Smooth muscle cell (in vitro differentiated cells): ENCODE results near the gene POLL. TPM values are rescaled to one million over a fixed set of nuclear protein-coding genes. Genes with fewer than 3 reads are reported as not detected.

Experiments
- DNase-seq: peaks from one replicate; lab custom pipeline; 2025; ENCODE audit not compliant: unreplicated experiment; lab: John Stamatoyannopoulos, UW
- H2AFZ ChIP-seq: fragments of 200-600 bp; sonication (generic); 2 replicates; pipeline ENCODE4 v1.6.0; 2016; ENCODE audit warnings: antibody characterized with exemption, low read depth, mild to moderate bottlenecking
- H3F3A ChIP-seq: fragments of 200-600 bp; sonication (generic); 2 replicates; pipeline ENCODE4 v1.6.0; 2017; ENCODE audit warnings: antibody characterized with exemption, low read depth
- H3K27ac ChIP-seq: fragments of 200-600 bp; sonication (generic); 2 replicates; pipeline ENCODE4 v1.5.1; 2016; ENCODE audit warnings: low read depth, mild to moderate bottlenecking
- H3K27me3 ChIP-seq: fragments of 200-600 bp; sonication (generic); 2 replicates; pipeline ENCODE4 v1.6.1; 2016; ENCODE audit warnings: low read depth, mild to moderate bottlenecking
- H3K36me3 ChIP-seq: fragments of 200-600 bp; sonication (generic); 2 replicates; pipeline ENCODE4 v1.5.1; 2016; ENCODE audit warnings: low read depth
- H3K4me1 ChIP-seq: fragments of 200-600 bp; sonication (generic); 2 replicates; pipeline ENCODE4 v1.5.1; 2016; ENCODE audit warnings: low read depth
- H3K4me2 ChIP-seq: fragments of 200-600 bp; sonication (generic); 2 replicates; pipeline ENCODE4 v1.6.0; 2016; ENCODE audit warnings: mild to moderate bottlenecking
- H3K4me3 ChIP-seq: fragments of 200-600 bp; sonication (generic); 2 replicates; pipeline ENCODE4 v1.5.1; 2016; ENCODE audit warnings: mild to moderate bottlenecking
- H3K79me2 ChIP-seq: fragments of 200-600 bp; sonication (generic); 2 replicates; pipeline ENCODE4 v1.6.0; 2016; ENCODE audit warnings: low read depth, mild to moderate bottlenecking
- H3K9ac ChIP-seq: fragments of 200-600 bp; sonication (generic); 2 replicates; pipeline ENCODE4 v1.6.0; 2016; ENCODE audit warnings: low read depth
- H3K9me3 ChIP-seq: fragments of 200-600 bp; sonication (generic); replicated peaks from 2 replicates; pipeline ENCODE4 v1.5.1; 2016; ENCODE audit warnings: low read depth
- H4K20me1 ChIP-seq: fragments of 200-600 bp; sonication (generic); 2 replicates; pipeline ENCODE4 v1.6.0; 2016; ENCODE audit warnings: low read depth
- WGBS: methylation state at CpG from one replicate; pipeline ENCODE4 v1.1.7; 2016; ENCODE audit warnings: low lambda C conversion rate; 5-methylcytosine and 5-hydroxymethylcytosine counted together
- polyA plus RNA-seq: library from polyadenylated mRNA; unstranded; fragments of >200 nt; fragmentation: Nextera tagmentation; extraction: Ambion mirVana; gene quantifications from 2 replicates; pipeline ENCODE4 v1.2.1, GENCODE V29; 2016
- total RNA-seq: library from RNA; depleted of rRNA; stranded (reverse); fragments of >200 nt; gene quantifications from 2 replicates; pipeline ENCODE4 v1.2.3, GENCODE V29; 2014
- TF ChIP-seq, protein P1 (sequence below): fragments of 200-600 bp; sonication (generic); IDR thresholded peaks from 2 replicates; pipeline ENCODE4 v1.5.1; 2017; ENCODE audit warnings: borderline replicate concordance, mild to moderate bottlenecking, antibody characterized with exemption; ENCODE audit not compliant: insufficient read depth, poor library complexity, severe bottlenecking

Gene POLL
- total and polyA plus RNA-seq, 2 experiments from 2014 or later, result 14.6 to 15.1 TPM

DNA sequence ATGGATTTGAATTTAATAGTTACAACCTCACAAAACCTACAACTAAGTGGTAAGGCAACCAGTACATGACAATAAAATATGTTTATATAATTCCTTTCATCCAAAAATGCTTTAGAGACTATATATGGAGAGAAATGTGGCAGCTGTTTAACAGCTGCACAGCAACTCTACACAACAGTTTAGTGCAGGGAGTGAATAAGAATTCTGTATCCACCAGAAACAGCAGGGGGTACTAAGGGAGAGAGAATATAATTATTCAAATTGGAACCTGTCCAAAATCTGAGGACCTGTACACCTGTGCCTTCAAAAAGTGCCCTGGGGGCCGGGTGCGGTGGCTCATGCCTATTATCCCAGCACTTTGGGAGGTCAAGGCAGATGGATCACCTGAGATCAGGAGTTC, 49.6 kb downstream of the POLL start:
- Histone ChIP-seq H3K79me2 (no peaks in the 10 kb centered on the region), H3K4me3 (no peak overlapping the region), H3K27me3 (no peaks in the 10 kb centered on the region), H3K9ac (no peak overlapping the region), H3K4me2 (no peak overlapping the region), H3K36me3 (peaks cover 6% of the 10 kb centered on the region), H3K9me3 (no peaks in the 10 kb centered on the region), H4K20me1 (no peaks in the 10 kb centered on the region), H3F3A (no peaks in the 10 kb centered on the region), H2AFZ (no peak overlapping the region), H3K27ac (no peak overlapping the region), H3K4me1 (no peaks in the 10 kb centered on the region)
- TF ChIP-seq, protein P1, sequence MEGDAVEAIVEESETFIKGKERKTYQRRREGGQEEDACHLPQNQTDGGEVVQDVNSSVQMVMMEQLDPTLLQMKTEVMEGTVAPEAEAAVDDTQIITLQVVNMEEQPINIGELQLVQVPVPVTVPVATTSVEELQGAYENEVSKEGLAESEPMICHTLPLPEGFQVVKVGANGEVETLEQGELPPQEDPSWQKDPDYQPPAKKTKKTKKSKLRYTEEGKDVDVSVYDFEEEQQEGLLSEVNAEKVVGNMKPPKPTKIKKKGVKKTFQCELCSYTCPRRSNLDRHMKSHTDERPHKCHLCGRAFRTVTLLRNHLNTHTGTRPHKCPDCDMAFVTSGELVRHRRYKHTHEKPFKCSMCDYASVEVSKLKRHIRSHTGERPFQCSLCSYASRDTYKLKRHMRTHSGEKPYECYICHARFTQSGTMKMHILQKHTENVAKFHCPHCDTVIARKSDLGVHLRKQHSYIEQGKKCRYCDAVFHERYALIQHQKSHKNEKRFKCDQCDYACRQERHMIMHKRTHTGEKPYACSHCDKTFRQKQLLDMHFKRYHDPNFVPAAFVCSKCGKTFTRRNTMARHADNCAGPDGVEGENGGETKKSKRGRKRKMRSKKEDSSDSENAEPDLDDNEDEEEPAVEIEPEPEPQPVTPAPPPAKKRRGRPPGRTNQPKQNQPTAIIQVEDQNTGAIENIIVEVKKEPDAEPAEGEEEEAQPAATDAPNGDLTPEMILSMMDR, result no peak
- no peak for DNase-seq
- 94% methylated on average over 2 of the region's 2 CpGs for whole genome bisulfite sequencing

- Histone ChIP-seq H3K36me3 (peaks cover 11% of the 10 kb centered on the region), H3K4me1 (no peaks in the 10 kb centered on the region), H4K20me1 (no peaks in the 10 kb centered on the region), H3K27me3 (no peaks in the 10 kb centered on the region), H3K27ac (no peak overlapping the region), H3K9ac (no peak overlapping the region), H3F3A (no peaks in the 10 kb centered on the region), H3K79me2 (no peaks in the 10 kb centered on the region), H3K4me2 (no peak overlapping the region), H3K9me3 (no peaks in the 10 kb centered on the region), H2AFZ (no peak overlapping the region), H3K4me3 (no peak overlapping the region)
- TF ChIP-seq, protein P1, result peak; percentile 47
- no peak for DNase-seq
Measured at GRCh38 chr10:101536800-101537199, 51.3 kb downstream of the POLL start.

- Histone ChIP-seq H3K36me3 (peaks cover 11% of the 10 kb centered on the region), H3K79me2 (no peaks in the 10 kb centered on the region), H3K4me3 (no peak overlapping the region), H3K9ac (no peak overlapping the region), H3F3A (no peaks in the 10 kb centered on the region), H3K4me2 (no peak overlapping the region), H3K9me3 (no peaks in the 10 kb centered on the region), H3K4me1 (no peaks in the 10 kb centered on the region), H3K27ac (no peak overlapping the region), H3K27me3 (no peaks in the 10 kb centered on the region), H4K20me1 (no peaks in the 10 kb centered on the region), H2AFZ (no peak overlapping the region)
- WGBS, result 44% methylated on average over 4 of the region's 4 CpGs
- TF ChIP-seq, protein P1, result no peak
- no peak for DNase-seq
Measured at GRCh38 chr10:101535949-101536348, 52.1 kb downstream of the POLL start.

- TF ChIP-seq, protein P1, result no peak
- no peaks in the 10 kb centered on the region for H3F3A ChIP-seq
- peaks cover 29% of the 10 kb centered on the region for H3K4me1 ChIP-seq
- peaks cover 9% of the 10 kb centered on the region for H4K20me1 ChIP-seq
- no peak overlapping the region for H3K27ac ChIP-seq
- no peak for DNase-seq
- no peak overlapping the region for H3K9ac ChIP-seq
- H3K4me3 ChIP-seq, result no peak overlapping the region
- H3K4me2 ChIP-seq, result no peak overlapping the region
- H3K36me3 ChIP-seq, result peaks cover 4% of the 10 kb centered on the region
- H3K9me3 ChIP-seq, result no peaks in the 10 kb centered on the region
- no peak overlapping the region for H2AFZ ChIP-seq
- no peaks in the 10 kb centered on the region for H3K27me3 ChIP-seq
- H3K79me2 ChIP-seq, result no peaks in the 10 kb centered on the region
- WGBS, result 84% methylated on average over 4 of the region's 4 CpGs
Measured at GRCh38 chr10:101529725-101530553, 58.1 kb downstream of the POLL start.
